ENCODE measurements around the gene MAD2L2. TPM values are rescaled to one million over a fixed set of nuclear protein-coding genes. Genes with fewer than 3 reads are reported as not detected.

The MAD2L2 gene
- total RNA-seq, 2 donors from 2014 or later: 26.9 to 27.3 TPM

GRCh38 chr1:11652203-11652780 is 28.7 kb downstream of the MAD2L2 start:
- Histone ChIP-seq H3K27ac (no peak overlapping the region), H3K4me3 (no peak overlapping the region), H3K27me3 (replicated peaks; ENCODE audit: insufficient read depth) (peaks cover 5% of the 10 kb centered on the region), H3K9me3 (no peaks in the 10 kb centered on the region), H3K36me3 (no peaks in the 10 kb centered on the region), H3K4me1 (ENCODE audit: control insufficient read depth in 1 of 2, low read depth in 2 of 2) (peaks cover 13 to 46% of the 10 kb centered on the region in 2 donors)
- DNase-seq (ENCODE audit: low spot score): no peak
- TF ChIP-seq CTCF (IDR thresholded peaks at IDR 0.05): no peak
- ATAC-seq (ENCODE audit: insufficient number of reproducible peaks, low FRiP score, low read depth): no peak

- H3K36me3 ChIP-seq: no peaks in the 10 kb centered on the region
- no peaks in the 10 kb centered on the region for H3K9me3 ChIP-seq
- H3K27me3 ChIP-seq (replicated peaks; ENCODE audit: insufficient read depth): peaks cover 5% of the 10 kb centered on the region
- no peak for TF ChIP-seq CTCF (IDR thresholded peaks at IDR 0.05)
- H3K4me1 ChIP-seq (ENCODE audit: control insufficient read depth in 1 of 2, low read depth in 2 of 2): peaks cover 13 to 46% of the 10 kb centered on the region in 2 donors
- no peak for ATAC-seq (ENCODE audit: insufficient number of reproducible peaks, low FRiP score, low read depth)
- peak overlapping the region; percentile 55 for H3K4me3 ChIP-seq
- H3K27ac ChIP-seq: no peak overlapping the region
- no peak for DNase-seq (ENCODE audit: low spot score)
Measured at GRCh38 chr1:11651017-11651416, 29.9 kb downstream of the MAD2L2 start.

GRCh38 chr1:11650331-11650991 is 30.5 kb downstream of the MAD2L2 start:
- DNase-seq (ENCODE audit: low spot score): peak; percentile 32
- Histone ChIP-seq H3K4me1 (ENCODE audit: control insufficient read depth in 1 of 2, low read depth in 2 of 2) (peaks cover 12 to 42% of the 10 kb centered on the region in 2 donors), H3K36me3 (no peaks in the 10 kb centered on the region), H3K4me3 (peak overlapping the region; percentile 55), H3K9me3 (no peaks in the 10 kb centered on the region), H3K27me3 (replicated peaks; ENCODE audit: insufficient read depth) (peaks cover 5% of the 10 kb centered on the region), H3K27ac (no peak overlapping the region)
- ATAC-seq (ENCODE audit: insufficient number of reproducible peaks, low FRiP score, low read depth): no peak
- peak; percentile 51 for TF ChIP-seq CTCF (IDR thresholded peaks at IDR 0.05)

GRCh38 chr1:11649624-11650330 is 31.2 kb downstream of the MAD2L2 start:
- peaks cover 5% of the 10 kb centered on the region for H3K27me3 ChIP-seq (replicated peaks; ENCODE audit: insufficient read depth)
- no peak for DNase-seq (ENCODE audit: low spot score)
- no peaks in the 10 kb centered on the region for H3K9me3 ChIP-seq
- H3K36me3 ChIP-seq: no peaks in the 10 kb centered on the region
- no peak overlapping the region for H3K27ac ChIP-seq
- TF ChIP-seq CTCF (IDR thresholded peaks at IDR 0.05): no peak
- ATAC-seq (ENCODE audit: insufficient number of reproducible peaks, low FRiP score, low read depth): no peak
- H3K4me3 ChIP-seq: peak overlapping the region; percentile 55
- peaks cover 7 to 37% of the 10 kb centered on the region in 2 donors for H3K4me1 ChIP-seq (ENCODE audit: control insufficient read depth in 1 of 2, low read depth in 2 of 2)

GRCh38 chr1:11649237-11649623 is 31.7 kb downstream of the MAD2L2 start:
- Histone ChIP-seq H3K9me3 (no peaks in the 10 kb centered on the region), H3K4me1 (ENCODE audit: control insufficient read depth in 1 of 2, low read depth in 2 of 2) (peaks cover 7 to 36% of the 10 kb centered on the region in 2 donors), H3K27me3 (replicated peaks; ENCODE audit: insufficient read depth) (peaks cover 5% of the 10 kb centered on the region), H3K36me3 (no peaks in the 10 kb centered on the region), H3K4me3 (peak overlapping the region; percentile 22), H3K27ac (no peak overlapping the region)
- ATAC-seq (ENCODE audit: insufficient number of reproducible peaks, low FRiP score, low read depth): no peak
- no peak for DNase-seq (ENCODE audit: low spot score)
- no peak for TF ChIP-seq CTCF (IDR thresholded peaks at IDR 0.05)

All from thoracic aorta (tissue), 2 donors.